VCaP (cell line): Measurements from ENCODE around the gene DNAJC6.

Experiments
- H3K27ac ChIP-seq: fragments of 450-650 bp; 2 replicates; pipeline ENCODE4 v1.5.1; 2017
- TF ChIP-seq, protein P1 (sequence below): fragments of 450-650 bp; conservative IDR thresholded peaks from 2 replicates; pipeline ENCODE4 v1.5.1; 2017; ENCODE audit warnings: mild to moderate bottlenecking, moderate library complexity

The DNAJC6 gene

DNA sequence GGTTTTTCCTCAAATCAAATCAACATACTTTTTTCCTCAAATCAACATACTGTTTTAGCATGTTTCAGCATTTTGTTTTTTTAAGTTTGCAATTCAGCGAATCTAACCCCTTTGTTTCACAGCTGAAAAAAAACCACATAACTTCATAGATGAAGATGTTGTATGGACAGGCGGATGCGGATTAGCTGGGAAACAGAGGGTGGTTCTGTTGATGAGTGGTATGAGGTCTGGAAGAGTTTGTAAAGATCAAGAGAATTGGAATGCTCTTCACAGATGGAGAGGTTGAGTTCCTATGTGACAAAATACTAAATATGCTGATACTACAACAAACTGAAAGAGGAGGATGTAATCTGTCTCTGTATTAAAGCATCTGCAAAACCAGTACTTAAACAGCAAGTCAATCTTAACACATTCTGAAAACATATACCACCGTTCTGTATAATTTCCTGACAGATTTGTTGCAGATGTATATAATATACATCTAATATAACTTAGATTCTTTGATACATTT lies 100.5 kb downstream of the DNAJC6 start:
- TF ChIP-seq, protein P1, sequence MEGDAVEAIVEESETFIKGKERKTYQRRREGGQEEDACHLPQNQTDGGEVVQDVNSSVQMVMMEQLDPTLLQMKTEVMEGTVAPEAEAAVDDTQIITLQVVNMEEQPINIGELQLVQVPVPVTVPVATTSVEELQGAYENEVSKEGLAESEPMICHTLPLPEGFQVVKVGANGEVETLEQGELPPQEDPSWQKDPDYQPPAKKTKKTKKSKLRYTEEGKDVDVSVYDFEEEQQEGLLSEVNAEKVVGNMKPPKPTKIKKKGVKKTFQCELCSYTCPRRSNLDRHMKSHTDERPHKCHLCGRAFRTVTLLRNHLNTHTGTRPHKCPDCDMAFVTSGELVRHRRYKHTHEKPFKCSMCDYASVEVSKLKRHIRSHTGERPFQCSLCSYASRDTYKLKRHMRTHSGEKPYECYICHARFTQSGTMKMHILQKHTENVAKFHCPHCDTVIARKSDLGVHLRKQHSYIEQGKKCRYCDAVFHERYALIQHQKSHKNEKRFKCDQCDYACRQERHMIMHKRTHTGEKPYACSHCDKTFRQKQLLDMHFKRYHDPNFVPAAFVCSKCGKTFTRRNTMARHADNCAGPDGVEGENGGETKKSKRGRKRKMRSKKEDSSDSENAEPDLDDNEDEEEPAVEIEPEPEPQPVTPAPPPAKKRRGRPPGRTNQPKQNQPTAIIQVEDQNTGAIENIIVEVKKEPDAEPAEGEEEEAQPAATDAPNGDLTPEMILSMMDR, result no peak
- no peak overlapping the region for H3K27ac ChIP-seq

GRCh38 chr1:65412256-65412983 lies 103.1 kb downstream of the DNAJC6 start:
- TF ChIP-seq, protein P1, result no peak
- H3K27ac ChIP-seq, result no peak overlapping the region

GRCh38 chr1:65412984-65413375 lies 103.6 kb downstream of the DNAJC6 start:
- TF ChIP-seq, protein P1, result no peak
- H3K27ac ChIP-seq, result no peak overlapping the region

- no peak overlapping the region for H3K27ac ChIP-seq
- TF ChIP-seq, protein P1, result no peak
Measured at GRCh38 chr1:65414538-65414937, 105.2 kb downstream of the DNAJC6 start.

DNA sequence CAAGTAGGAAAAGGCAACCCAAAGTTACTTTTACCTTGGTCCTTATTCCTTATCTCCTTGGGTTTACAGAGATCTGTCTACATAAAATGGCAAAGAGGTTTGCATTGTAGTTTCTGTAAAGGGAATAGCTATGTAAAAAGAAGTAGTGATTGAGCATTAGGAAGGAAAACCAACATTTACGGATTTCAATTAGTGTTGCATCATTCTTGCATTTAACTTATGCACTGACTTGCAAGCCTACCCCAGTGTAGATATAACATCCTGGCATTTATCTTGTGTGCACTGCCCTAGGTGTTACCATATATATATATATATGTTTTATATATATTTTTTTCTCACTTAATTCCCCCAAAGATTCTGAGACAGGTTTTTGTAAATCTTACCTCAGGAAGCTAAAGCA lies 107.4 kb downstream of the DNAJC6 start:
- no peak overlapping the region for H3K27ac ChIP-seq
- TF ChIP-seq, protein P1, result no peak

- no peak overlapping the region for H3K27ac ChIP-seq
Measured at GRCh38 chr1:65417729-65418128, 108.4 kb downstream of the DNAJC6 start.

GRCh38 chr1:65418522-65419185 lies 109.3 kb downstream of the DNAJC6 start:
- peak overlapping the region; percentile 91; the same call in 1 of the 2 replicates for H3K27ac ChIP-seq
- TF ChIP-seq, protein P1, result no peak

More at GRCh38 chr1:65417729-65418128, 108.4 kb downstream of the DNAJC6 start:
- TF ChIP-seq, protein P1, result no peak
